CD4-positive, alpha-beta T cell treated with Interleukin-6 at 100 ng/mL for 8 hours (primary cell): ENCODE results near the gene MEX3D.
"Not testable (repeated sequence)": the region's sequence is repeated elsewhere in the genome, so short reads cannot be mapped to it uniquely, and the experiment has no call there.

Source experiments
- DNase-seq: peaks from one replicate; pipeline ENCODE4 v3.0.0-alpha.2; 2020; ENCODE audit warnings: mixed read lengths, low spot score

The MEX3D gene

DNA sequence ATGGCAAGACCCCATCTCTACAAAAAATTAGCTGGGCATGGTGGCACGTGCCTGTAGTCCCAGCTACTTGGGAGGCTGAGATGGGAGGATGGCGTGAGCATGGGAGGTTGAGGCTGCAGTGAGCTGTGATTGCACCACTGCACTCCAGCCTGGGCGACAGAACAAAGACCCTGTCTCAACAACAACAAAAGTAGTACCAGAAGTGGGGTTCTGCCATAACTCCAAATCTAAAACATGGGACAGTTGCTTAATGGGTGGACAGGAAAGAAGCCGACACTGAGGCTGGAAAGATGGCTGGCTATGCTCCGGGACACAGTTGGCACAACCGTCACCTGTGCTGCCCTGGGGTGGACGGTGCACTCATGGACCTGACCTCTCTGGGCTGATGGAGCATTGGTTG, 32.4 kb downstream of the MEX3D start:
- DNase-seq = not testable (repeated sequence)

GRCh38 chr19:1534972-1535371, 33.2 kb downstream of the MEX3D start:
- no peak for DNase-seq

GRCh38 chr19:1533510-1534150, 34.5 kb downstream of the MEX3D start:
- no peak for DNase-seq

- DNase-seq = no peak
These were observed 36.1 kb downstream of the MEX3D start for GRCh38 chr19:1532003-1532402.

- DNase-seq = no peak
These were observed 36.5 kb downstream of the MEX3D start for GRCh38 chr19:1531587-1531986.

DNA sequence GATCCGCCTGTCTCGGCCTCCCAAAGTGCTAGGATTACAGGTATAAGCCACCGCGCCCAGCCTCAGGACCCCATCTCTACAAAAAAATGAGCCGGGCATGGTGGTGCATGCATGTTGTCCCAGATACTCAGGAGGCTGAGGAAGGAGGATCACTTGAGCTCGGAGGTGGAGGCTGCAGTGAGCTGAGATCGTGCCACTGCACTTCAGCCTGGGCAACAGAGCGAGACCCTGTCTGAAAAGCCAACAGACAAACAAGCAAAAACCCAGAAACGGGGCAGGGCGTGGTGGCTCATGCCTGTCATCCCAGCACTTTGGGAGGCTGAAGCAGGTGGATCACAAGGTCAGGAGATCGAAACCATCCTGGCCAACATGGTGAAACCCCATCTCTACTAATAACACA, 37.3 kb downstream of the MEX3D start:
- not testable (repeated sequence) for DNase-seq

DNA sequence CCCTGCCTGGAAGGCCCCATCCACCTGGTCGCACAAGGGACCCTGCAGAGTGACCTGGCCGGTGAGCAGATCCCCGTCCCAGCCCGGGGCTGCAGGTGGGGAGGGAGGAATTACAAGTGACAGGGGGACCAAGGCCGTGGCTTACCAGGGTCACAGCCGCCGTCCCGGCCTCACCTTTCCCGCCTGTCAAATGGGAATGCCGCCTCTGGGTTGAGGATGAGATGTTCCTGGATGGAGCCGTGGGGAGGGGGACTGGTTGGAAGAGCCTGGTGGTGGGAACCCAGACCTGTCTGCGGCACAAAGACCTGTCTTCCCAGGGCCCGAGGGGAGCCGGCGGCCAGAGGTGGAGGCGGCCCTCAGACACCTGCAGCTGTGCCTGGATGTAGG, 38.7 kb downstream of the MEX3D start:
- no peak for DNase-seq

DNA sequence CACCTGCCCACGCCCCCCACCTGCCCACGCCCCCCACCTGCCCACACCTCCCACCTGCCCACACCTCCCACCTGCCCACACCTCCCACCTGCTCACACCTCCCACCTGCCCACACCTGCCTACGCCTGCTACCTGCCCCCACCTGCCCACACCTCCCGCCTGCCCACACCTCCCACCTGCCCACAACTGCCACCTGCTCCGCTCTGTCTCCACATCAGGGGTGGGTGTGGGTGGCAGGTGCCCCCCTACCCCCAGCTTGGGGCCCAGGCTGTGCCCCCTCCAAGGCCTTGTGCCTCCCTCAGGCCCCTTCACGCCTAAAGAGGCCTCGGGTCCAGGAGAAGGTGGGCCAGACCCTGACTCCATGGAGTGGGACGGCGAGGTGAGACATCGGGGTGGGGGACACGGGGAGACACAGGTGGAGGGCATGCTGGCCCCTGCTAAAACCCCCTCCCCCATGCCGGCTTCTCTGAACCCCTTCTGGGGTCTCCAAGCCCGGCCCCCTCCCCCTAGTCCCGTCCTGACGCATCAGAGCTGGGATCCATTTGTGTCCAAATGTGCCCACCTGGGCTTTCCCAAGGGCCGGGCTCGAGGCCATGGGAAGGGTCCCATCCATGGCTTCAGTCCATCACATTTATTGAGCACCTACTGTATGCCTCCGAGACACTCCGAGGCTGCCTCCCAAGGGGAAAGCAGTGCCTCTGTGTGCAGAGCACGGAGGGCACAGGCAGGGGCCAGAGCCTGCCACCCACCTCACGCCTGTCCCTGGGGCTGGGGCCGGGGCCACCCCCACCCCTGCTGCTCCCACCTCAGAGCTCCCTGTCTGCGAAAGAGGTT, 39.3 kb downstream of the MEX3D start:
- DNase-seq = no peak

DNA sequence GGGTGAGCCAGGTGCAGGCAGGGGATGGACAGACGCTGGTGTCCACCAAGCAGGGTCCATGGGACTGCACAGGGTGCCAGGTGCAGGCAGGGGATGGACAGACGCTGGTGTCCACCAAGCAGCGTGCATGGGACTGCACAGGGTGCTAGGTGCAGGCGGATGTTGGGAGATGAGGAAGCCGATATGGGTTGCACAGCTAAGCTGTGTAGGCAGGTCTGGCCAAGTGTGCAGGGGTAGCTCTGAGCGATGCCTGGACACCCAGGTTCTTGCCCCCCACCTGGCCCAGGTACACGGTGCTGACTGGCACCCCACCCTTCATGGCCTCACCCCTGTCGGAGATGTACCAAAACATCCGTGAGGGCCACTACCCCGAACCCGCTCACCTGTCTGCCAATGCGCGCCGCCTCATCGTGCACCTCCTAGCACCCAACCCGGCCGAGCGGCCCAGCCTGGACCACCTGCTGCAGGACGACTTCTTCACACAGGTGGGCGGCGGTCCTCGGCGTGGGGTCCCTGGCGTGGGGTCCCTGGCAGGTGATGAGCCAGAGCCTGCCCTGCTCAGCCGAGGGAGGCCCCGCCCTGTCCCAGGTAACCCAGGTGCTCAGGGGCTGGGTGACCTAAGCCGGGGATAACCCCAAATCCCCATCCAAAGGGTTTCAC, 40.3 kb downstream of the MEX3D start:
- DNase-seq = no peak

DNA sequence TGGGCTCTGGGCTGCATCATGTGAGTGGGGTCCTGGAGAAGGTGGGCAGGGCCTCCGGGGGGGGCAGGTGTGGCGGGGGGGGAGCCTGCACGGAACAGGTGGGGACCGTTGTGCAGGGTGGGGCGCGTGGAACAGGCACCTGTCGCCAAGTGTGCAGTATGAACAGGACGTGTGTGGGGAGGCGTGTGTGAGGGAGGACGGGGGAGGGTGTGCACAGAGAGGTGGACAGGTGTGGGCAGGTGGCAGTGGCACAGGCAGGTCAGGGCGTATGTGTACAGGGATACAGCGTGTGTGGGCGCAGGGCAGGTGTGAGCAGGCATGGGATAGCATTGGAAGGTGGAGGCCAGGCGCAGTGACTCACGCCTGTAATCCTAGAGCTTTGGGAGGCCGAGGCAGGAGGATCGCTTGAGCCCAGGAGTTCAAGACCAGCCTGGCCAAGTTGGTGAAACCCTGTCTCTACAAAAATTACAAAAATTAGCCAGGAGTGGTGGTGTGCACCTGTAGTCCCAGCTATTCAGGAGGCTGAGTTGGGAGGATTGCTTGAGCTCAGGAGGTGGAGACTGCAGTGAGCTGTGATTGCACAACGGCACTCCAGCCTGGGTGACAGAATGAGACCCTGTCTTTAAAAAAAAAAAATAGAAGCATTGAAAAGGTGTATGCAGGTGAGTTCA, 41.0 kb downstream of the MEX3D start:
- DNase-seq = no peak

DNA sequence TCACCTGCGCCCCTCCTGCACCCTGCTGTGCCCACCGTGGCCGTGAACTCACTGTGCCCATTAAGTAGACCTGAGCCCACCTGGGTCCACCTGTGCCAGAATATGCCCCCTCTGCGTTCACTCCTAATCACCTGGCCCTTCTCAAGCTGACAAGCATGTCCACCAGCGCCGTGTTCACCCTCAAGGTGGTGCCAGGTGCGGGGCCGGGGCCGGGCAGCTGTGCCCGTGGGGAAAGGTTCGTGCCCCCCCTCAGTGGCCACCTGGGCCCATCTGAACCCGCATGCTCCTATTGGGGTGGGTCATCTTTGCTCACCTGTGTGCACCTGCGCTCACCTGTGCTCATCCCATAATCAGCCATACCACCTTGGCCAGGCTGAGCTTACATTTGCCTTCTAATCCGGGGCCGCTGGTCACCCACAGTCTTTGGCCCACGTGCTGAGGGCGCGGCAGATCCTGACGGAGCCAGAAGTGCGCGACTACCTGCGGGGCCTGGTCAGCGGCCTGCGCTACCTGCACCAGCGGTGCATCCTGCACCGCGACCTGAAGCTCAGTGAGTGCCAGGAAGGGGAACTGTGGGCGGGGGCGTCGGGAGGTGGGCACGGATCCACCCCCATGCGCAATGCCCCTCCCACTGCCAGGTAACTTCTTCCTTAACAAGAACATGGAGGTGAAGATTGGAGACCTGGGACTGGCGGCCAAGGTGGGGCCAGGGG, 41.9 kb downstream of the MEX3D start:
- DNase-seq = no peak

DNA sequence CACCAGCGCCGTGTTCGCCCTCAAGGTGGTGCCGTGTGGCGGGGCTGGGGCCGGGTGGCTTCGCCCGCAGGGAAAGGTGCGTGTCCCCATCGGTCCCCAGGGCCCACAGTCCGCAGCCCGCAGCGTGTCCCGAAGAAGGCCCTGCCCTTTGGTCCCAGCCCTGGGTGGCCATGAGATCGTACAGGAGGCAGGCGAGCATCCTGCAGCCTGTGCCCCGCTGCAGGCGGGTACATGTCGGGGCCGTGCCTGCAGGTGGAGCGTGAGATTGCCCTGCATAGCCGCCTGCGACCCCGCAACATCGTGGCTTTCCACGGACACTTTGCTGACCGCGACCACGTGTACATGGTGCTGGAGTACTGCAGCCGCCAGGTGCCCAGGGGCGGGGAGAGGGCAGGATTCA, 42.8 kb downstream of the MEX3D start:
- no peak for DNase-seq

- no peak for DNase-seq
These were observed 43.2 kb downstream of the MEX3D start for GRCh38 chr19:1524972-1525325.

GRCh38 chr19:1524287-1524971, 43.7 kb downstream of the MEX3D start:
- DNase-seq = no peak

- DNase-seq = no peak
These were observed 44.5 kb downstream of the MEX3D start, which contains the start of gene PLK5 for GRCh38 chr19:1523412-1524286. Gene PLK5 (plus strand): TSS chr19:1524077. CDS start chr19:1526997, 2,920 bp downstream.

- DNase-seq = no peak
These were observed 45.3 kb downstream of the MEX3D start for GRCh38 chr19:1522838-1523237.

DNA sequence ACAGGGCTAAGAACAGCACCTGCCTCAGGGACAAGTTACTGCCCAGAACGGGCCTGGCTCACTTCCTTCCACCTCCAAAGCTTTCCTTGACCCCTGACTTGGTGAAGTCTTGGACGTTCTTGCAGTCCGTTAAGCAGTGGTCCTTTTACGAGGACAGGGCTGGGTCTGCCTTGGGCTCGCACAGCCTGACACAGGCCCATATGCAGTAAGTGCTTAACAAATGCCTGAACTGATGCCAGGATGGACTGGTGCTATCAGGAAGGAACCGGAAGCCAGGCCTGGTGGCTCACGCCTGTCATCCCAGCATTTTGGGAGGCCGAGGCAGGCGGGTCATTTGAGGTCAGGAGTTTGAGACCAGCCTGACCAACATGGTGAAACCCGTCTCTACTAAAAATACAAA, 46.1 kb downstream of the MEX3D start:
- DNase-seq = no peak

DNA sequence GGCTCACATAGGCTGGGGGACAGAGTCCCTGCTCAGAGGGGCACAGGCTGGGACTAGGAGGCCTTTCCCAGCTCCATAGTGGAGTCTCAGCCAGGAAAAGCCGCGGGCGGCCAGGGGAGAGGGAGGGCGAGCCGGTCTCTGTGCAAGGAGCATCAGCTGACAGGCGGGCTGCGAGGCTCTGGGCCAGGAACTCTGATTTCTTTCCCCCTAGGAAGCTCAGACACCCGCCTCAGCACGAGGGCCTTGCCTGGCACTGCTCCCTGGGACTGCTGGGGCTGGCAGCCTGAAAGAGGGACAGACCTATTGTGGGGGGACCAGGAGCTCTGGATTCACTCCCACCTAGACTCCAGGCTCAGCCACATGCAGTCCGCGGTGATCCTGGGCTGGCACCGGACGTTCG, 46.5 kb downstream of the MEX3D start:
- DNase-seq = no peak

DNA sequence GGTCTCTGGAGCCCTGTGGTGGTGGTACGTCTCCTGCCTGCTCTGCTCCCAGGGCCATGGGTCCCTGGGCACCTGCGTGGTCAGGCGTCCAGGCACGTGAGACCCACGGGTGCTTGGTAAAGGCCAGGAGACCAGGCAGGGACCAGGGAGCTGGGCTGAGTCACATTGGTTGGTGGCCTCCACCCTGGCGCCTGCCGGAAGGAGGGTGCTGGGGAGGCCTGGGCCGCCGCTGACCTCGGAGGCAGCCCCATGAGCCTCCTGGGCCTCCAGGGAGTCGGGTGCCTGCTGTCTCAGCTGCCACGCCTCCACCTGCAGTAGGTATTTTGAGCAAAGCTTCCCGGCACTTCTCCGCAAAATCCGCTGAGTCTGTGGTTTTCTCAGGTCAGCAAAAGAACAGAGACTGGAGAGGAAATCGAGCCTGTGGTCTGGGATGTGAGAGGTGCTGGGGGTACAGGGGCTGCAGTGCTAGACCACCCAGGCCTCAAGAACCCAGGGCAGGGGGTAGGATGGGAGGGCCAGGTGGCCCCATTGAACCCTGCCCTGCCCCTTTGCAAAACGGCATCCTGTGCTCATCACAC, 47.8 kb downstream of the MEX3D start:
- no peak for DNase-seq

GRCh38 chr19:1519802-1520201, 48.3 kb downstream of the MEX3D start:
- DNase-seq = not testable (repeated sequence)
